GM23248 (cell line): ENCODE measurements around the gene GPR108. TPM values are rescaled to one million over a fixed set of nuclear protein-coding genes. Genes with fewer than 3 reads are reported as not detected.

Experiments used
- DNase-seq: peaks from one replicate; pipeline ENCODE4 v3.0.0-alpha.2; 2015
- H2AFZ ChIP-seq: fragments of 200-600 bp; sonication (generic); 2 replicates; pipeline ENCODE4 v1.6.1; 2016; ENCODE audit warnings: antibody characterized with exemption
- H3F3A ChIP-seq: fragments of 200-600 bp; sonication (generic); 2 replicates; pipeline ENCODE4 v1.6.1; 2016; ENCODE audit warnings: mild to moderate bottlenecking, antibody characterized with exemption, mixed run types; ENCODE audit not compliant: insufficient read depth
- H3K27ac ChIP-seq: fragments of 200-600 bp; sonication (generic); 2 replicates; pipeline ENCODE4 v1.5.1; 2016; ENCODE audit warnings: mild to moderate bottlenecking
- H3K27me3 ChIP-seq: fragments of 200-600 bp; sonication (generic); replicated peaks from 2 replicates; pipeline ENCODE4 v1.6.1; 2016; ENCODE audit warnings: mild to moderate bottlenecking; ENCODE audit not compliant: insufficient read depth
- H3K36me3 ChIP-seq: fragments of 200-600 bp; sonication (generic); 2 replicates; pipeline ENCODE4 v1.6.1; 2016; ENCODE audit warnings: low read depth, mild to moderate bottlenecking
- H3K4me1 ChIP-seq: fragments of 200-600 bp; sonication (generic); 2 replicates; pipeline ENCODE4 v1.6.1; 2016; ENCODE audit warnings: mild to moderate bottlenecking; ENCODE audit not compliant: insufficient read depth
- H3K4me2 ChIP-seq: fragments of 200-600 bp; sonication (generic); one replicate; pipeline ENCODE4 v1.6.1; 2016; ENCODE audit warnings: mild to moderate bottlenecking; ENCODE audit not compliant: unreplicated experiment
- H3K4me3 ChIP-seq: fragments of 200-600 bp; sonication (generic); 2 replicates; pipeline ENCODE4 v1.5.1; 2016; ENCODE audit warnings: mild to moderate bottlenecking
- H3K79me2 ChIP-seq: fragments of 200-600 bp; sonication (generic); 2 replicates; pipeline ENCODE4 v1.6.1; 2016; ENCODE audit warnings: mild to moderate bottlenecking; ENCODE audit not compliant: insufficient read depth
- H3K9ac ChIP-seq: fragments of 200-600 bp; sonication (generic); 2 replicates; pipeline ENCODE4 v1.6.1; 2016; ENCODE audit warnings: mild to moderate bottlenecking
- H3K9me2 ChIP-seq: fragments of 200-600 bp; sonication (generic); 2 replicates; pipeline ENCODE4 v1.6.1; 2016; ENCODE audit warnings: mixed run types, mild to moderate bottlenecking, moderate library complexity; ENCODE audit not compliant: insufficient read depth
- H3K9me3 ChIP-seq: fragments of 200-600 bp; sonication (generic); one replicate; pipeline ENCODE4 v1.6.1; 2017; ENCODE audit warnings: low read depth
- H4K20me1 ChIP-seq: fragments of 200-600 bp; sonication (generic); 2 replicates; pipeline ENCODE4 v1.6.0; 2016; ENCODE audit not compliant: insufficient read depth
- EZH2 ChIP-seq: fragments of 200-600 bp; sonication (generic); IDR thresholded peaks from 2 replicates; pipeline ENCODE4 v1.6.1; 2018; ENCODE audit warnings: antibody characterized with exemption, mild to moderate bottlenecking; ENCODE audit not compliant: insufficient read depth, poor library complexity, severe bottlenecking
- EZH2phosphoT487 ChIP-seq: fragments of 200-600 bp; sonication (generic); IDR thresholded peaks from 2 replicates; pipeline ENCODE4 v1.6.1; 2018; ENCODE audit warnings: antibody characterized with exemption, moderate library complexity, mild to moderate bottlenecking, low read depth; ENCODE audit not compliant: insufficient read depth
- WGBS, 2 experiments: methylation state at CpG; one replicate each; pipeline ENCODE4 v1.1.6; 2015 to 2017; ENCODE audit warnings: low lambda C conversion rate in 2 of 2, low coverage in 1 of 2; ENCODE audit errors: missing lambda C conversion rate in 2 of 2; 5-methylcytosine and 5-hydroxymethylcytosine counted together
- in situ Hi-C: fragments of 300-500 bp; cut with MboI; formaldehyde crosslinking; loops from 2 replicates; pipeline ENCODE4 v1.15.0; 2020
- polyA plus RNA-seq: library from polyadenylated mRNA; unstranded; fragments of >200 nt; fragmentation: Nextera tagmentation; extraction: Ambion mirVana; gene quantifications from 2 replicates; pipeline ENCODE4 v1.2.1, GENCODE V29; 2016
- total RNA-seq: library from RNA; depleted of rRNA; stranded (reverse); fragments of >200 nt; shearing (Covaris generic); gene quantifications from 2 replicates; pipeline ENCODE4 v1.2.3, GENCODE V29; 2014

Gene GPR108
- total and polyA plus RNA-seq, 2 experiments from 2014 or later: 75.7 to 78.8 TPM

GRCh38 chr19:6696239-6696820 is 41.0 kb downstream of the GPR108 start:
- Histone ChIP-seq H3K4me1 (no peaks in the 10 kb centered on the region), H3K27ac (no peak overlapping the region), H3K36me3 (no peaks in the 10 kb centered on the region), H3K9me2 (no peaks in the 10 kb centered on the region), H2AFZ (no peak overlapping the region), H4K20me1 (no peaks in the 10 kb centered on the region), H3F3A (no peaks in the 10 kb centered on the region), H3K4me2 (no peak overlapping the region), H3K79me2 (no peaks in the 10 kb centered on the region), H3K4me3 (no peak overlapping the region), H3K27me3 (no peaks in the 10 kb centered on the region), H3K9me3 (no peaks in the 10 kb centered on the region), H3K9ac (no peak overlapping the region)
- TF ChIP-seq EZH2: no peak
- no peak for TF ChIP-seq EZH2phosphoT487
- no peak for DNase-seq
- WGBS, 2 experiments: 84 to 86% methylated on average over 17 to 18 of the region's 18 CpGs
- in situ Hi-C loops: no loop called here

- Histone ChIP-seq H2AFZ (no peak overlapping the region), H3K4me3 (no peak overlapping the region), H3K9me2 (no peaks in the 10 kb centered on the region), H3F3A (no peaks in the 10 kb centered on the region), H3K27ac (no peak overlapping the region), H4K20me1 (no peaks in the 10 kb centered on the region), H3K4me1 (no peaks in the 10 kb centered on the region), H3K4me2 (no peak overlapping the region), H3K27me3 (no peaks in the 10 kb centered on the region), H3K79me2 (no peaks in the 10 kb centered on the region), H3K9ac (no peak overlapping the region), H3K36me3 (no peaks in the 10 kb centered on the region), H3K9me3 (no peaks in the 10 kb centered on the region)
- TF ChIP-seq EZH2 (no peak), EZH2phosphoT487 (no peak)
- 90 to 94% methylated on average over 21 to 25 of the region's 25 CpGs for WGBS, 2 experiments
- DNase-seq: no peak
- in situ Hi-C loops: no loop called here
These were observed 43.1 kb downstream of the GPR108 start for GRCh38 chr19:6694147-6694815.

GRCh38 chr19:6693681-6694080 is 43.7 kb downstream of the GPR108 start:
- DNase-seq: no peak
- 61 to 64% methylated on average over 3 to 7 of the region's 7 CpGs for WGBS, 2 experiments
- no peak overlapping the region for H3K4me2 ChIP-seq
- no peak overlapping the region for H3K4me3 ChIP-seq
- in situ Hi-C loops: no loop called here
- H3K9ac ChIP-seq: no peak overlapping the region
- H4K20me1 ChIP-seq: no peaks in the 10 kb centered on the region
- H3K4me1 ChIP-seq: no peaks in the 10 kb centered on the region
- no peaks in the 10 kb centered on the region for H3K27me3 ChIP-seq
- H2AFZ ChIP-seq: no peak overlapping the region
- no peaks in the 10 kb centered on the region for H3K9me3 ChIP-seq
- H3F3A ChIP-seq: no peaks in the 10 kb centered on the region
- H3K36me3 ChIP-seq: no peaks in the 10 kb centered on the region
- no peaks in the 10 kb centered on the region for H3K9me2 ChIP-seq
- TF ChIP-seq EZH2phosphoT487 (no peak), EZH2 (no peak)
- H3K79me2 ChIP-seq: no peaks in the 10 kb centered on the region
- H3K27ac ChIP-seq: no peak overlapping the region

GRCh38 chr19:6693056-6693471 is 44.3 kb downstream of the GPR108 start:
- H3K4me2 ChIP-seq: no peak overlapping the region
- no peaks in the 10 kb centered on the region for H3F3A ChIP-seq
- H3K27ac ChIP-seq: no peak overlapping the region
- no peaks in the 10 kb centered on the region for H4K20me1 ChIP-seq
- no peaks in the 10 kb centered on the region for H3K79me2 ChIP-seq
- H3K9ac ChIP-seq: no peak overlapping the region
- H2AFZ ChIP-seq: no peak overlapping the region
- in situ Hi-C loops: no loop called here
- H3K9me2 ChIP-seq: no peaks in the 10 kb centered on the region
- no peaks in the 10 kb centered on the region for H3K27me3 ChIP-seq
- no peak overlapping the region for H3K4me3 ChIP-seq
- no peaks in the 10 kb centered on the region for H3K4me1 ChIP-seq
- 85 to 91% methylated on average over 10 to 13 of the region's 13 CpGs for WGBS, 2 experiments
- TF ChIP-seq EZH2phosphoT487 (no peak), EZH2 (no peak)
- no peaks in the 10 kb centered on the region for H3K9me3 ChIP-seq
- no peaks in the 10 kb centered on the region for H3K36me3 ChIP-seq
- DNase-seq: no peak
